GM12878 (cell line): ENCODE data around the gene PLA2G2C. TPM values are rescaled to one million over a fixed set of nuclear protein-coding genes. Genes with fewer than 3 reads are reported as not detected.

Source experiments
- ATAC-seq: fragments of 200-7000 bp; cut with Tn5 transposase; 3 replicates; pipeline ENCODE4 v1.9.1; 2020; ENCODE audit warnings: mild to moderate bottlenecking, moderate library complexity
- BruUV-seq: library from RNA; stranded (reverse); fragments of 400-500 nt; replicated peaks from 2 replicates; lab custom pipeline; 2021; lab: Mats Ljungman, UMichigan
- CTCF ChIA-PET: fragments of 300-600 bp; sonication (Branson Sonifier 250); formaldehyde crosslinking; extraction: SDS; loops from one replicate; lab custom pipeline; 2021; ENCODE audit warnings: inconsistent platforms; lab: Yijun Ruan, JAX
- POLR2A ChIA-PET: fragments of 350-600 bp; formaldehyde crosslinking; extraction: SDS; loops from one replicate; lab custom pipeline; 2021; ENCODE audit warnings: inconsistent platforms; lab: Charles Lee
- RAD21 ChIA-PET: fragments of 300-600 bp; sonication (Branson Sonifier 250); formaldehyde crosslinking; loops from one replicate; lab custom pipeline; 2023; ENCODE audit warnings: antibody characterized with exemption; ENCODE audit not compliant: unreplicated experiment; lab: Charles Lee
- SMC1A ChIA-PET: fragments of 300-600 bp; sonication (Branson Sonifier 250); formaldehyde crosslinking; loops from one replicate; lab custom pipeline; 2023; ENCODE audit not compliant: unreplicated experiment, uncharacterized antibody; lab: Charles Lee
- DNase-seq: peaks from one replicate; pipeline ENCODE4 v3.0.0-alpha.2; 2011; ENCODE audit warnings: low read depth, low spot score
- FAIRE-seq: peaks from 3 replicates; lab custom pipeline; 2011; peaks lifted over from hg19 to GRCh38; lab: Jason Lieb, UNC
- H2AFZ ChIP-seq: 2 replicates; pipeline ENCODE4 v1.6.0; 2011; ENCODE audit warnings: low read depth, low read length, control low read depth; ENCODE audit not compliant: control insufficient read depth
- H3K27ac ChIP-seq: 2 replicates; pipeline ENCODE4 v1.5.1; 2011; ENCODE audit warnings: control low read depth; ENCODE audit not compliant: control insufficient read depth, insufficient read depth
- H3K27me3 ChIP-seq, 2 experiments: replicated peaks in 1 of 2; 2 replicates each; pipeline versions ENCODE4 v1.6.0 to v1.6.1; 2011; ENCODE audit warnings: low read length in 1 of 2; ENCODE audit not compliant: control insufficient read depth in 2 of 2, insufficient read depth in 2 of 2
- H3K36me3 ChIP-seq, 2 experiments: 2 replicates each; pipeline ENCODE4 v1.5.1; 2011; ENCODE audit warnings: low read length in 1 of 2; ENCODE audit not compliant: control insufficient read depth in 2 of 2, insufficient read depth in 2 of 2
- H3K4me1 ChIP-seq: 2 replicates; pipeline ENCODE4 v1.6.1; 2011; ENCODE audit warnings: mild to moderate bottlenecking, low read length, moderate library complexity, mixed read lengths; ENCODE audit not compliant: control insufficient read depth, insufficient read depth
- H3K4me2 ChIP-seq: 2 replicates; pipeline ENCODE4 v1.6.0; 2011; ENCODE audit warnings: control low read depth; ENCODE audit not compliant: control insufficient read depth, insufficient read depth
- H3K4me3 ChIP-seq: fragments of 200-600 bp; sonication (generic); 2 replicates; pipeline ENCODE4 v1.5.1; 2016
- H3K79me2 ChIP-seq: 2 replicates; pipeline ENCODE4 v1.6.0; 2011; ENCODE audit warnings: low read length; ENCODE audit not compliant: control insufficient read depth, insufficient read depth
- H3K9ac ChIP-seq: 2 replicates; pipeline ENCODE4 v1.8.0; 2011; ENCODE audit warnings: low read length, control low read depth, mixed read lengths; ENCODE audit not compliant: control insufficient read depth, insufficient read depth
- H3K9me3 ChIP-seq: replicated peaks from 3 replicates; pipeline ENCODE4 v1.5.1; 2011; ENCODE audit warnings: mild to moderate bottlenecking, low read length; ENCODE audit not compliant: control insufficient read depth, insufficient read depth
- H4K20me1 ChIP-seq: 2 replicates; pipeline ENCODE4 v1.6.0; 2011; ENCODE audit not compliant: control insufficient read depth, insufficient read depth
- BCL3 ChIP-seq: IDR thresholded peaks from 2 replicates; pipeline ENCODE4 v1.6.1; 2011; ENCODE audit warnings: borderline replicate concordance, low read depth, mild to moderate bottlenecking, moderate library complexity, low read length; ENCODE audit not compliant: insufficient read depth, poor library complexity, severe bottlenecking
- BHLHE40 ChIP-seq, 2 experiments: fragments of 450-650 bp in 1 of 2; IDR thresholded peaks; 2 replicates each; pipeline ENCODE4 v1.6.1; 2011 to 2017; ENCODE audit warnings: low read depth in 2 of 2, borderline replicate concordance in 1 of 2, improper control_type of control experiment in 1 of 2, low read length in 1 of 2, mild to moderate bottlenecking in 1 of 2
- ESRRA ChIP-seq: IDR thresholded peaks from 2 replicates; pipeline ENCODE4 v1.6.1; 2012; ENCODE audit warnings: mild to moderate bottlenecking, low read length, improper control_type of control experiment
- HDAC2 ChIP-seq: fragments of 200-600 bp; sonication (generic); IDR thresholded peaks from 2 replicates; pipeline ENCODE4 v1.6.1; 2017
- IKZF2 ChIP-seq, 2 experiments: fragments of 450-650 bp; IDR thresholded peaks; 2 replicates each; pipeline ENCODE4 v1.6.1; 2017; ENCODE audit warnings: mild to moderate bottlenecking in 2 of 2, moderate library complexity in 2 of 2
- IRF4 ChIP-seq: IDR thresholded peaks from 2 replicates; pipeline ENCODE4 v1.6.1; 2011; ENCODE audit warnings: low read depth, low read length
- MAX ChIP-seq: IDR thresholded peaks from 2 replicates; pipeline ENCODE4 v1.6.1; 2012; ENCODE audit warnings: low read depth, low read length, improper control_type of control experiment
- NKRF ChIP-seq: fragments of 450-650 bp; conservative IDR thresholded peaks from 2 replicates; pipeline ENCODE4 v1.6.1; 2017; ENCODE audit warnings: mild to moderate bottlenecking, moderate library complexity
- RAD21 ChIP-seq: IDR thresholded peaks from 2 replicates; pipeline ENCODE4 v1.6.1; 2011; ENCODE audit warnings: mild to moderate bottlenecking, low read depth, low read length, moderate library complexity; ENCODE audit not compliant: insufficient read depth
- SMAD5 ChIP-seq: IDR thresholded peaks from 2 replicates; pipeline ENCODE4 v1.6.1; 2016; ENCODE audit warnings: antibody characterized with exemption, low read depth
- SPI1 ChIP-seq: IDR thresholded peaks from 2 replicates; pipeline ENCODE4 v1.6.1; 2011; ENCODE audit warnings: low read depth, mild to moderate bottlenecking, low read length, moderate library complexity, borderline replicate concordance; ENCODE audit not compliant: insufficient read depth
- SUZ12 ChIP-seq: fragments of 200-600 bp; sonication (generic); IDR thresholded peaks from one replicate; pipeline ENCODE4 v1.6.1; 2018; ENCODE audit warnings: antibody characterized with exemption, mild to moderate bottlenecking; ENCODE audit not compliant: unreplicated experiment
- ZBED1 ChIP-seq: IDR thresholded peaks from 2 replicates; pipeline ENCODE4 v1.6.1; 2016; ENCODE audit warnings: borderline replicate concordance
- WGBS: methylation state at CpG from one replicate; pipeline ENCODE4 v1.1.6; 2016; ENCODE audit warnings: low lambda C conversion rate; ENCODE audit not compliant: insufficient replicate concordance, insufficient coverage; ENCODE audit errors: missing lambda C conversion rate; 5-methylcytosine and 5-hydroxymethylcytosine counted together
- in situ Hi-C: fragments of 300-500 bp; cut with MboI; formaldehyde crosslinking; loops from 9 replicates; pipeline ENCODE4 v1.14.3; 2018; ENCODE audit warnings: mixed read lengths
- intact Hi-C: fragments of 100-400 bp; cut with micrococcal nuclease; formaldehyde crosslinking; loops from one replicate; pipeline ENCODE4 v1.14.2; 2022; ENCODE audit not compliant: unreplicated experiment
- polyA plus RNA-seq, 11 experiments: library from polyadenylated mRNA; depleted of rRNA in 4 of 11; unstranded in 6 of 11; stranded (reverse) in 5 of 11; fragments of >200 nt; fragmentation: Nextera tagmentation in 4 of 11; fragmentation: Illumina TruSeq in 1 of 11; extraction: Ambion mirVana in 4 of 11; extraction: Trizol in 1 of 11; gene quantifications; 1 replicate in 1 of 11; 2 replicates in 10 of 11; pipeline versions ENCODE4 v1.2.1 to v1.2.3, GENCODE V29; 2011 to 2016; ENCODE audit warnings: inconsistent platforms in 2 of 11, missing spikeins in 2 of 11, low read depth in 1 of 11
- total RNA-seq, 4 experiments: library from RNA; depleted of rRNA in 3 of 4; stranded (reverse); fragments of >200 nt in 3 of 4; fragmentation: Illumina TruSeq in 1 of 4; extraction: Trizol in 1 of 4; gene quantifications; 2 replicates each; pipeline versions ENCODE4 v1.2.1 to v1.2.3, GENCODE V29; 2013 to 2021

Gene PLA2G2C
- total and polyA plus RNA-seq, 10 of the 15 experiments (the other 5 are each of a cell fraction or from before 2014, with no cell fraction given) = 0.05 TPM; not detected in 9

GRCh38 chr1:20143734-20144565, 42.4 kb downstream of the PLA2G2C start:
- H4K20me1 ChIP-seq = no peaks in the 10 kb centered on the region
- H3K4me2 ChIP-seq = no peak overlapping the region
- no peak overlapping the region for H2AFZ ChIP-seq
- in situ Hi-C loops = no loop called here
- ChIA-PET RAD21 (interaction anchor here (0.7 to 0.9 kb wide), 2 partner anchors 8 to 24 kb away, joined by 3 to 4 read pairs; partner anchors contain the start of gene PLA2G2D), SMC1A (interaction anchor here (6.0 kb wide), 1 partner anchor 43 kb away, joined by 31 read pairs; no protein-coding TSS in a partner anchor), POLR2A (no interaction called here), CTCF (interaction anchor here (1.0 to 2.2 kb wide), 3 partner anchors 8 to 42 kb away, joined by 3 to 10 read pairs (median 5); no protein-coding TSS in a partner anchor)
- FAIRE-seq = no peak
- 34% methylated on average over 13 of the region's 13 CpGs for WGBS
- no peak for TF ChIP-seq MAX
- no peak for TF ChIP-seq SMAD5
- no peak for TF ChIP-seq HDAC2
- TF ChIP-seq SUZ12 = no peak
- no peak for TF ChIP-seq IKZF2 (IDR thresholded peaks at IDR 0.05)
- TF ChIP-seq ESRRA = no peak
- TF ChIP-seq ZBED1 = no peak
- TF ChIP-seq RAD21 = no peak
- TF ChIP-seq IRF4 = no peak
- no peak for TF ChIP-seq BHLHE40 (IDR thresholded peaks at IDR 0.05; ENCODE audit: borderline replicate concordance in 1 of 2, low read depth in 2 of 2, low read length in 1 of 2)
- TF ChIP-seq SPI1 = no peak
- TF ChIP-seq BCL3 = no peak
- no peak for TF ChIP-seq NKRF
- H3K27me3 ChIP-seq = no peaks in the 10 kb centered on the region
- DNase-seq = no peak
- no TSS peak for BruUV-seq
- no peak overlapping the region for H3K9ac ChIP-seq
- no peaks in the 10 kb centered on the region for H3K79me2 ChIP-seq
- no peak overlapping the region for H3K27ac ChIP-seq
- H3K4me1 ChIP-seq = no peaks in the 10 kb centered on the region
- no peak for ATAC-seq
- no peaks in the 10 kb centered on the region for H3K9me3 ChIP-seq
- H3K4me3 ChIP-seq = no peak overlapping the region
- no peaks in the 10 kb centered on the region for H3K36me3 ChIP-seq
- intact Hi-C loops = no loop called here
